PC-9 (cell line): Measurements from ENCODE around the gene PRC1. TPM values are rescaled to one million over a fixed set of nuclear protein-coding genes. Genes with fewer than 3 reads are reported as not detected.

Experiments used
- BruUV-seq: library from RNA; stranded (reverse); fragments of 400-500 nt; replicated peaks from 2 replicates; lab custom pipeline; 2021; lab: Mats Ljungman, UMichigan
- CTCF ChIA-PET: fragments of 300-600 bp; sonication (Branson Sonifier 250); formaldehyde crosslinking; loops from one replicate; lab custom pipeline; 2022; ENCODE audit warnings: antibody characterized with exemption; lab: Charles Lee
- POLR2A ChIA-PET: fragments of 300-600 bp; sonication (Branson Sonifier 250); formaldehyde crosslinking; loops from one replicate; lab custom pipeline; 2022; ENCODE audit warnings: antibody characterized with exemption; ENCODE audit not compliant: unreplicated experiment; lab: Charles Lee
- DNase-seq, 2 experiments: peaks; one replicate each; pipeline versions ENCODE4 v3.0.0 to v3.0.0-alpha.2; 2015 to 2022; ENCODE audit warnings: mixed read lengths in 1 of 2
- H2AFZ ChIP-seq: fragments of 200-600 bp; sonication (generic); 2 replicates; pipeline ENCODE4 v1.8.1; 2017; ENCODE audit warnings: antibody characterized with exemption
- H3F3A ChIP-seq: fragments of 200-600 bp; sonication (generic); 2 replicates; pipeline ENCODE4 v1.8.1; 2017; ENCODE audit warnings: antibody characterized with exemption, mild to moderate bottlenecking, low read depth; ENCODE audit not compliant: insufficient read depth
- H3K27ac ChIP-seq: fragments of 200-600 bp; sonication (generic); 2 replicates; pipeline ENCODE4 v1.6.1; 2016; ENCODE audit warnings: mixed run types
- H3K27me3 ChIP-seq: fragments of 200-600 bp; sonication (generic); 2 replicates; pipeline ENCODE4 v1.6.1; 2016; ENCODE audit warnings: low read depth, mixed run types; ENCODE audit not compliant: insufficient read depth
- H3K36me3 ChIP-seq: fragments of 200-600 bp; sonication (generic); 2 replicates; pipeline ENCODE4 v1.6.1; 2016; ENCODE audit warnings: low read depth, mixed run types
- H3K4me1 ChIP-seq: fragments of 200-600 bp; sonication (generic); replicated peaks from 2 replicates; pipeline ENCODE4 v1.6.1; 2016; ENCODE audit warnings: mixed run types; ENCODE audit not compliant: insufficient read depth
- H3K4me2 ChIP-seq: fragments of 200-600 bp; sonication (generic); 2 replicates; pipeline ENCODE4 v1.6.1; 2017; ENCODE audit warnings: mixed run types
- H3K4me3 ChIP-seq: fragments of 200-600 bp; sonication (generic); 2 replicates; pipeline ENCODE4 v1.6.1; 2016; ENCODE audit warnings: mixed run types
- H3K79me2 ChIP-seq: fragments of 200-600 bp; sonication (generic); 2 replicates; pipeline ENCODE4 v1.6.1; 2017; ENCODE audit warnings: low read depth, mixed run types
- H3K9me2 ChIP-seq: fragments of 200-600 bp; sonication (generic); 2 replicates; pipeline ENCODE4 v1.8.1; 2017; ENCODE audit warnings: mild to moderate bottlenecking; ENCODE audit not compliant: insufficient read depth
- H3K9me3 ChIP-seq: fragments of 200-600 bp; sonication (generic); 2 replicates; pipeline ENCODE4 v1.8.1; 2016; ENCODE audit warnings: low read depth; ENCODE audit not compliant: insufficient read depth
- H4K20me1 ChIP-seq: fragments of 200-600 bp; sonication (generic); 2 replicates; pipeline ENCODE4 v1.8.1; 2017; ENCODE audit not compliant: insufficient read depth
- EZH2 ChIP-seq: fragments of 200-600 bp; sonication (generic); IDR thresholded peaks from 2 replicates; pipeline ENCODE4 v1.8.0; 2017; ENCODE audit warnings: antibody characterized with exemption, low read depth
- intact Hi-C: fragments of 100-400 bp; cut with micrococcal nuclease; formaldehyde crosslinking; loops from one replicate; pipeline ENCODE4 v1.10.0; 2022; ENCODE audit not compliant: unreplicated experiment
- total RNA-seq: library from RNA; stranded (reverse); gene quantifications from 2 replicates; pipeline ENCODE4 v1.2.3, GENCODE V29; 2021
- TF ChIP-seq, protein P1 (sequence below): fragments of 200-600 bp; sonication (generic); conservative IDR thresholded peaks from 2 replicates; pipeline ENCODE4 v1.6.1; 2017; ENCODE audit warnings: mixed run types, antibody characterized with exemption, mild to moderate bottlenecking, moderate library complexity

Gene PRC1
- total RNA-seq, 1 experiment from 2014 or later: 145 TPM

GRCh38 chr15:91040856-91041255 is 46.5 kb upstream of the PRC1 start:
- CTCF ChIA-PET: no interaction called here
- intact Hi-C loops: no loop called here

DNA sequence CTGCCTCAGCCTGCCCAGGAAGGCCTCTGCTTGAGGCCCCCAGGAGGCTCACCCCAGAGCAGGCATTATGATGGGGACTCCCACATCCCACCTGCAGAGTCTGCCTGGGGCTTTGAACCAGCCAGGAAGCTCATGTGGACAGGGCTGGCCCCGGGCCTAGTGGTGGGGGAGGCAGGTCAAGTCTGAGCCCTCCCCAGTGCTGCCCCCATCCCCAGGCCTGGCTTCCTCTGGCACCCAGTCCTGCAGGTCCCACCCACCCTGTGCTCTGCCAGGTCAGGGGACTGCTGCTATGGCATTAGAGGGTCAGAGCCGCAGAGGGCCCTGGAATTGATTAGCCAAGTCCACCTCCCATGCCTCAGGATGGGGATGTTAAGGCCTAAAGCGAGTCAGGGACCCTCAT is 45.7 kb upstream of the PRC1 start:
- TF ChIP-seq EZH2: no peak
- TF ChIP-seq, protein P1, sequence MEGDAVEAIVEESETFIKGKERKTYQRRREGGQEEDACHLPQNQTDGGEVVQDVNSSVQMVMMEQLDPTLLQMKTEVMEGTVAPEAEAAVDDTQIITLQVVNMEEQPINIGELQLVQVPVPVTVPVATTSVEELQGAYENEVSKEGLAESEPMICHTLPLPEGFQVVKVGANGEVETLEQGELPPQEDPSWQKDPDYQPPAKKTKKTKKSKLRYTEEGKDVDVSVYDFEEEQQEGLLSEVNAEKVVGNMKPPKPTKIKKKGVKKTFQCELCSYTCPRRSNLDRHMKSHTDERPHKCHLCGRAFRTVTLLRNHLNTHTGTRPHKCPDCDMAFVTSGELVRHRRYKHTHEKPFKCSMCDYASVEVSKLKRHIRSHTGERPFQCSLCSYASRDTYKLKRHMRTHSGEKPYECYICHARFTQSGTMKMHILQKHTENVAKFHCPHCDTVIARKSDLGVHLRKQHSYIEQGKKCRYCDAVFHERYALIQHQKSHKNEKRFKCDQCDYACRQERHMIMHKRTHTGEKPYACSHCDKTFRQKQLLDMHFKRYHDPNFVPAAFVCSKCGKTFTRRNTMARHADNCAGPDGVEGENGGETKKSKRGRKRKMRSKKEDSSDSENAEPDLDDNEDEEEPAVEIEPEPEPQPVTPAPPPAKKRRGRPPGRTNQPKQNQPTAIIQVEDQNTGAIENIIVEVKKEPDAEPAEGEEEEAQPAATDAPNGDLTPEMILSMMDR: no peak
- H2AFZ ChIP-seq: no peak overlapping the region
- H3K9me2 ChIP-seq: no peaks in the 10 kb centered on the region
- H3K79me2 ChIP-seq: no peaks in the 10 kb centered on the region
- no peaks in the 10 kb centered on the region for H3K9me3 ChIP-seq
- no peaks in the 10 kb centered on the region for H3K36me3 ChIP-seq
- peaks cover 17% of the 10 kb centered on the region; the same call in 1 of the 2 replicates for H3K27me3 ChIP-seq
- H3K4me1 ChIP-seq: no peaks in the 10 kb centered on the region
- no TSS peak for BruUV-seq
- no peak overlapping the region for H3K4me3 ChIP-seq
- no peaks in the 10 kb centered on the region for H3F3A ChIP-seq
- H3K27ac ChIP-seq: no peak overlapping the region
- DNase-seq: no peak
- H4K20me1 ChIP-seq: no peaks in the 10 kb centered on the region
- POLR2A ChIA-PET: no interaction called here
- no peak overlapping the region for H3K4me2 ChIP-seq
- CTCF ChIA-PET: no interaction called here
- intact Hi-C loops: no loop called here

More at GRCh38 chr15:91040856-91041255, 46.5 kb upstream of the PRC1 start:
- no peaks in the 10 kb centered on the region for H3K9me3 ChIP-seq
- no peaks in the 10 kb centered on the region for H3K79me2 ChIP-seq
- H3K9me2 ChIP-seq: no peaks in the 10 kb centered on the region
- H3K27ac ChIP-seq: no peak overlapping the region
- H4K20me1 ChIP-seq: no peaks in the 10 kb centered on the region
- H3K36me3 ChIP-seq: no peaks in the 10 kb centered on the region
- H3K4me2 ChIP-seq: no peak overlapping the region
- H2AFZ ChIP-seq: no peak overlapping the region
- no peaks in the 10 kb centered on the region for H3K4me1 ChIP-seq
- POLR2A ChIA-PET: no interaction called here
- BruUV-seq: no TSS peak
- DNase-seq: no peak
- no peaks in the 10 kb centered on the region for H3F3A ChIP-seq
- no peak overlapping the region for H3K4me3 ChIP-seq
- TF ChIP-seq, protein P1: no peak
- peaks cover 14% of the 10 kb centered on the region; the same call in 1 of the 2 replicates for H3K27me3 ChIP-seq

GRCh38 chr15:91032919-91033803 is 38.8 kb upstream of the PRC1 start:
- TF ChIP-seq, protein P1: peak; percentile 83
- TF ChIP-seq EZH2: no peak
- H3K9me3 ChIP-seq: no peaks in the 10 kb centered on the region
- H3K4me3 ChIP-seq: no peak overlapping the region
- BruUV-seq: no TSS peak
- H4K20me1 ChIP-seq: no peaks in the 10 kb centered on the region
- H2AFZ ChIP-seq: peak overlapping the region; percentile 50; the same call in 1 of the 2 replicates
- peak overlapping the region; percentile 21 for H3K4me2 ChIP-seq
- H3F3A ChIP-seq: no peaks in the 10 kb centered on the region
- peaks cover 21% of the 10 kb centered on the region; the same call in 1 of the 2 replicates for H3K27me3 ChIP-seq
- ChIA-PET POLR2A (interaction anchor here (0.6 to 0.7 kb wide), 2 partner anchors 249 to 1864 kb away, joined by 3 to 4 read pairs; no protein-coding TSS in a partner anchor), CTCF (interaction anchor here (0.5 to 1.4 kb wide), 11 partner anchors 8 to 887 kb away, joined by 3 to 5 read pairs (median 3); partner anchors contain the start of genes PRC1, RCCD1, UNC45A and VPS33B)
- no peaks in the 10 kb centered on the region for H3K79me2 ChIP-seq
- no peak overlapping the region for H3K27ac ChIP-seq
- peak; percentile 74 to 88 for DNase-seq
- H3K36me3 ChIP-seq: no peaks in the 10 kb centered on the region
- intact Hi-C loops: loop anchor here (1.0 to 5.0 kb wide), 3 partner anchors 76 to 131 kb away; partner anchors contain the start of genes HDDC3 and MAN2A2
- H3K9me2 ChIP-seq: no peaks in the 10 kb centered on the region
- H3K4me1 ChIP-seq: no peaks in the 10 kb centered on the region
